ENCODE measurements around the gene APBB2. TPM values are rescaled to one million over a fixed set of nuclear protein-coding genes. Genes with fewer than 3 reads are reported as not detected.
A peak's percentile ranks its signal among the peaks of the same experiment; 100 is the strongest.

The APBB2 gene
- total RNA-seq, 2 donors from 2014 or later = 56.1 to 64.8 TPM

GRCh38 chr4:41197495-41197894 lies 16.8 kb downstream of the APBB2 start:
- Mint-ChIP-seq H3K4me3 (no peak overlapping the region), H3K4me1 (peaks cover 21% of the 10 kb centered on the region), H3K9me3 (no peaks in the 10 kb centered on the region), H3K27ac (no peak overlapping the region), H3K27me3 (ENCODE audit: insufficient read depth) (no peaks in the 10 kb centered on the region), H3K36me3 (ENCODE audit: low read depth) (peaks cover 4% of the 10 kb centered on the region)
- no peaks in the 10 kb centered on the region for H3K9me3 ChIP-seq (ENCODE audit: control insufficient read depth, low read length)
- H3K4me1 ChIP-seq (ENCODE audit: control insufficient read depth, insufficient read depth, low read length) = no peaks in the 10 kb centered on the region
- WGBS, 2 experiments (ENCODE audit: insufficient coverage in 1 of 2, insufficient read length in 1 of 2) = 87 to 90% methylated on average over 3 of the region's 3 CpGs
- TF ChIP-seq CTCF (conservative IDR thresholded peaks at IDR 0.05) = no peak
- H3K4me3 ChIP-seq (ENCODE audit: low read length) = no peak overlapping the region
- H3K36me3 ChIP-seq (ENCODE audit: control insufficient read depth, insufficient read depth, low read length) = no peaks in the 10 kb centered on the region
- no peak overlapping the region for H3K9ac ChIP-seq (ENCODE audit: extremely low read depth, low read length, poor library complexity, severe bottlenecking)
- H3K27ac ChIP-seq (ENCODE audit: low read depth, low read length) = no peak overlapping the region
- no peak for DNase-seq
- H3K27me3 ChIP-seq (ENCODE audit: control insufficient read depth, insufficient read depth, low read length, poor library complexity, severe bottlenecking) = no peaks in the 10 kb centered on the region

- DNase-seq = no peak
- H3K4me1 Mint-ChIP-seq = peaks cover 14% of the 10 kb centered on the region
- 96 to 100% methylated on average over 3 to 6 of the region's 6 CpGs for WGBS, 2 experiments (ENCODE audit: insufficient coverage in 1 of 2, insufficient read length in 1 of 2)
- H3K4me1 ChIP-seq (ENCODE audit: control insufficient read depth, insufficient read depth, low read length) = no peaks in the 10 kb centered on the region
- TF ChIP-seq CTCF (conservative IDR thresholded peaks at IDR 0.05) = no peak
- no peak overlapping the region for H3K4me3 ChIP-seq (ENCODE audit: low read length)
- peak overlapping the region; percentile 71 for H3K27ac Mint-ChIP-seq
- no peaks in the 10 kb centered on the region for H3K27me3 ChIP-seq (ENCODE audit: control insufficient read depth, insufficient read depth, low read length, poor library complexity, severe bottlenecking)
- no peaks in the 10 kb centered on the region for H3K9me3 Mint-ChIP-seq
- no peak overlapping the region for H3K9ac ChIP-seq (ENCODE audit: extremely low read depth, low read length, poor library complexity, severe bottlenecking)
- no peaks in the 10 kb centered on the region for H3K27me3 Mint-ChIP-seq (ENCODE audit: insufficient read depth)
- H3K4me3 Mint-ChIP-seq = no peak overlapping the region
- H3K27ac ChIP-seq (ENCODE audit: low read depth, low read length) = no peak overlapping the region
- peaks cover 10% of the 10 kb centered on the region for H3K36me3 Mint-ChIP-seq (ENCODE audit: low read depth)
- H3K9me3 ChIP-seq (ENCODE audit: control insufficient read depth, low read length) = no peaks in the 10 kb centered on the region
- H3K36me3 ChIP-seq (ENCODE audit: control insufficient read depth, insufficient read depth, low read length) = no peaks in the 10 kb centered on the region
Observed at GRCh38 chr4:41196633-41197332, 17.6 kb downstream of the APBB2 start.

DNA sequence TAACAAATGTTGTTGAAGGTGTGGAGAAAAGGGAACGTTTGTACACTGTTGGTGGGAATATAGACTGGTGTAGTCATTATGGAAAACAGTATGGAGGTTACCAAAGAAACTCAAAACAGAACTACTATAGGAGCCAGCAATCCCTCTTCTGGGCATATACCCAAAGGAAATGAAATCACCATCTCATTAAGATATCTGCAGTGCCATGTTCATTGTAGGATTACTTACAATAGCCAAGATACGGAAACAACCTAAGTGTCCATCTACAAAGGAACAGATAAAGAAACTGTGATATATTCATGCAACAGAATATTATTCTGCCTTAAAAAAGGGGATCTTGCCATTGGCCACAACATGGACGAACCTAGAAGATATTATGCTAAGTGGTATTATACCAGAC lies 22.2 kb downstream of the APBB2 start:
- H3K4me1 ChIP-seq (ENCODE audit: control insufficient read depth, insufficient read depth, low read length) = peaks cover 4% of the 10 kb centered on the region
- no peaks in the 10 kb centered on the region for H3K9me3 Mint-ChIP-seq
- no peak overlapping the region for H3K9ac ChIP-seq (ENCODE audit: extremely low read depth, low read length, poor library complexity, severe bottlenecking)
- H3K27ac ChIP-seq (ENCODE audit: low read depth, low read length) = no peak overlapping the region
- no peak overlapping the region for H3K4me3 Mint-ChIP-seq
- H3K36me3 ChIP-seq (ENCODE audit: control insufficient read depth, insufficient read depth, low read length) = no peaks in the 10 kb centered on the region
- H3K4me1 Mint-ChIP-seq = peaks cover 21% of the 10 kb centered on the region
- peaks cover 6% of the 10 kb centered on the region for H3K36me3 Mint-ChIP-seq (ENCODE audit: low read depth)
- H3K27me3 ChIP-seq (ENCODE audit: control insufficient read depth, insufficient read depth, low read length, poor library complexity, severe bottlenecking) = no peaks in the 10 kb centered on the region
- WGBS, 2 experiments (ENCODE audit: insufficient coverage in 1 of 2, insufficient read length in 1 of 2) = 90% methylated on average over 3 of the region's 3 CpGs; no CpG with 5 or more reads in 1 of the 2 experiments
- H3K27ac Mint-ChIP-seq = no peak overlapping the region
- no peak for DNase-seq
- H3K4me3 ChIP-seq (ENCODE audit: low read length) = no peak overlapping the region
- no peaks in the 10 kb centered on the region for H3K9me3 ChIP-seq (ENCODE audit: control insufficient read depth, low read length)
- no peaks in the 10 kb centered on the region for H3K27me3 Mint-ChIP-seq (ENCODE audit: insufficient read depth)
- no peak for TF ChIP-seq CTCF (conservative IDR thresholded peaks at IDR 0.05)

Measured in endodermal cell (in vitro differentiated cells).